IPS-NIHi7 (cell line): ENCODE results near the gene ZEB2.

Source experiments
- DNase-seq: peaks from one replicate; pipeline ENCODE4 v3.0.0; 2012; ENCODE audit warnings: mixed read lengths; ENCODE audit errors: extremely low spot score

ZEB2 gene

GRCh38 chr2:144357623-144358373 is 162.1 kb downstream of the ZEB2 start:
- no peak for DNase-seq

GRCh38 chr2:144356402-144356801 is 163.5 kb downstream of the ZEB2 start:
- DNase-seq = no peak

DNA sequence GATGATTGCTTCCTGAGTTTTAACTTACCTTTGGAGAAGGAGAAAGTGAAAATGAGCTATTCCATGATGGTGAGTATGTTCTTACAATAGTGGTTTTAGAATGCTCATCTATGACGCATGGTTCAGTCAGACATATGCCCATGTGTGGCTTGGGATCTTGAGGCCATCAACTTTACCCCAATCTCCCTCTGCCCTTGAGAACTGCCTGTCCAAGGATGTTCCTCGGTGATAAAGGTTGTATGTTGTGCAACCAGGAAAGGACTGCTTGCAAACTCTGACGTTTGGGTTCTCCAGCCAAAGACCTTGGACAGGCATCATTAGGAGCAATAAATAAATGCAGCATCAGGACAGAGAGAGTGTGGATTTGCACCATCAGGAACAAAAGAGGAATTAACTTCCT is 165.0 kb downstream of the ZEB2 start:
- DNase-seq = no peak

- no peak for DNase-seq
Measured at GRCh38 chr2:144351687-144352086, 168.2 kb downstream of the ZEB2 start.

DNA sequence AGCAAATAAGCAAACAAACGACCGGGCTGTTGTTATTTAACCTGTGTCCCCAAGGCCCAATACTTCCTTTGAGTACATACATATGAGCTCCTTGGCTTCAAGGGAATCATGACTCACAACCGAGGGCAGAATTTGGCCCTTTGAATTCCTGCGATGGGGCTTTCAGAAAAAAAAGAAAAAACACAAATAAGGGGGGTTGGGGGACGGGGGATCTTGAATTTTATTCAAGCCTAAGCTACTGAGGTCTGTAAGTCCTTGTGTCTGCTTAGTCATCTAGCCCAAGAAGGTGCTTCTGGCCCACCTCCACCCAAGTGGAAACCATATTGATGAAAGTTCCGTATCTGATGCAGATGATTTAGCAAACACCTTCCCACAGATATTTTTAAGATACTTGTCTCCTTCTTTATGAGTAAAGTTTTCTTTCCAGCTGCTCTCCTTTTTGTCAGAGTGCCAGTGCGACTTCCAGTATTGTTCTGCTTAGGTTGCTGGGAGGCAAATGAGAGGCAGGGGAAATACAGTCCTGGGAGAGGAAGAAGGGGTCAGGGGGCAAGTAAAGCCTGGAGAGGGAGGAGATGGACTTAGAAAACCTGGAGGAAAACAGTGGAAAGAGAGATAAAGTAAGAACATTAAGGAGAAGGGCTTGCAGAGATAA is 169.6 kb downstream of the ZEB2 start:
- DNase-seq = peak; percentile 52

DNA sequence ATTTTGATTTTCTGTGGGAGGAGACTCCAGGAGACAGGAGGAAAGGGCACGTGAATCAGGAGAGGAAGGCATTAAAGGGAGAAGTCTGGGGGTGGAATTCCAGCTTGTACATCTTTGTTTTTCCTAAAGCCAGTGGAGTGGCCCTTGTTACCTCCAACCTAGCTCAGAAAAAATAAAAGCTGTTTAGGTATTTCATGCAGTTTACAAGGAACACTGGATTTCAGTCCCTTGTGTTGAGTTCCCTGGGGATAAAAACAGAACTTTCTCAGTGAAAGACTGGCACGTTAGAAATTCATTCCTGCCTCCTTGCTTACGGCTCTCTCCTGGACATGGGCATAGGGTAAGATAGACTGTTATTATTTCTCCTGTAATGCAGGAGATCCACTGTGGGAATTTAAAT is 170.2 kb downstream of the ZEB2 start:
- no peak for DNase-seq

DNA sequence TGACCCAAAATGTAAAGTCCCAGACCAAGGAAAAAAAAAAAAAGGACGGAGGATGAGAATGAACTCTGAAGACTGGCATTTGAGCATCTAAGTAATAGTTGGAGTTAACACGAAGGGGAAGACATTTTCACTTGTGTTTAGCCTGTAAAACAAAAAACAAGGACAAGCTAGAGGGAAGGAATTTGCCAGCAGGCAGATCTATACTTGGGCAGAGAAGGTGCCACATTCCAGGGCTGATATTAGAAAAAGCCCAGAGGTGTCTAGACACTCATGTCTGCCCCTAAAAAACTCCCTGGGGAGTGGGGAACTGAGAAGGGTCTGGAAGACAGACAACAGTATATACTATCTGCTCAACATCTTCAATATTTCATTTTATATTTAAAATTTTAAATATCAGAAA is 171.1 kb downstream of the ZEB2 start:
- no peak for DNase-seq

- DNase-seq = no peak
Measured at GRCh38 chr2:144346229-144346628, 173.7 kb downstream of the ZEB2 start.

- no peak for DNase-seq
Measured at GRCh38 chr2:144343145-144343544, 176.8 kb downstream of the ZEB2 start.

DNA sequence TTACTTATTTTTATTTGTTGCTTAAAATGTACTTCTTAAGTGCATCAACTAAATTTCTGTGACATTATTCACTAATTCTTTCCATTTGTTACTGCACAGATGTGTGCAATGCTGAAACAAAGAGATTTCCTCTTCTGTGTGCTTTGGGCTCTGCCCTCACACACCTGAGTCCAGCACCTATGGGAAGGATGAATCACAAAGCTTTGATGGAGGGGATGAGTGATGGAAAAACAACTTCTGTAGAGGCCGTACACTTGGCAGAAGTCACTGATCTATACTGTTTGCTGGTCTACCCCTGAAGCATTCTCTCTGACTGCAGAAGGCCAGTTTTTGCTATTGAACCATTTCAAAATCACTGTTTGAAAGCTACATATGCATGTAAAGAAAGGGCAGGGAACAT is 178.4 kb downstream of the ZEB2 start:
- no peak for DNase-seq

- no peak for DNase-seq
Measured at GRCh38 chr2:144339048-144339447, 180.9 kb downstream of the ZEB2 start.

DNA sequence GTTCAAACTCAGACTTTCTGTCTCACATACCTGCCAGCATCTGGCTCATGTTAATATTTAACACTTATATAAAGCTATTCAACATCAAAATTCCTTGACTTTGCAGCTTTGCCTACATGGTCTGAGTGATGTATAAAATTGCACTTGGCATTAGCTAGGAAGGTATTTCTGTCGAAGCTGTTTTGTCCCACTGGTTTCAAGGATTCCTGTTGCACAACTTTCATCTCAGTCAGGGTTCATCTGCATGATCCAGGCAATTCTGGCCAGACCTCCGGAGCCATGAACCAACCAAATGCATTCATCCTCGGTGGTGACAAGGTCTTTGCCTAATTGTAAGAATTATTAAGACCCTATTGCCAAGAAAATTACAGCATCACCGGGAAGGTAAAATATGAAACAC is 185.4 kb downstream of the ZEB2 start:
- no peak for DNase-seq
